Mononuclear cell (primary cell): ENCODE measurements around the gene ZSCAN10. TPM values are rescaled to one million over a fixed set of nuclear protein-coding genes. Genes with fewer than 3 reads are reported as not detected.

Experiments
- H3K27me3 ChIP-seq: 2 replicates; pipeline ENCODE4 v1.6.0; 2011; ENCODE audit warnings: low read length, control low read depth; ENCODE audit not compliant: insufficient read depth
- H3K4me1 ChIP-seq: 2 replicates; pipeline ENCODE4 v1.5.1; 2011; ENCODE audit warnings: mild to moderate bottlenecking, low read length, control low read depth; ENCODE audit not compliant: insufficient read depth
- H3K4me3 ChIP-seq: 2 replicates; pipeline ENCODE4 v1.5.1; 2011; ENCODE audit warnings: mild to moderate bottlenecking, low read length, moderate library complexity
- H3K9me3 ChIP-seq: 2 replicates; pipeline ENCODE4 v1.5.1; 2011; ENCODE audit warnings: low read depth, mild to moderate bottlenecking, control low read depth, low read length
- total RNA-seq: library from RNA; depleted of rRNA; stranded (reverse); fragments of >200 nt; gene quantifications from one replicate; pipeline ENCODE4 v1.2.3, GENCODE V29; 2012

ZSCAN10 gene
- under 0.01 TPM for total RNA-seq

DNA sequence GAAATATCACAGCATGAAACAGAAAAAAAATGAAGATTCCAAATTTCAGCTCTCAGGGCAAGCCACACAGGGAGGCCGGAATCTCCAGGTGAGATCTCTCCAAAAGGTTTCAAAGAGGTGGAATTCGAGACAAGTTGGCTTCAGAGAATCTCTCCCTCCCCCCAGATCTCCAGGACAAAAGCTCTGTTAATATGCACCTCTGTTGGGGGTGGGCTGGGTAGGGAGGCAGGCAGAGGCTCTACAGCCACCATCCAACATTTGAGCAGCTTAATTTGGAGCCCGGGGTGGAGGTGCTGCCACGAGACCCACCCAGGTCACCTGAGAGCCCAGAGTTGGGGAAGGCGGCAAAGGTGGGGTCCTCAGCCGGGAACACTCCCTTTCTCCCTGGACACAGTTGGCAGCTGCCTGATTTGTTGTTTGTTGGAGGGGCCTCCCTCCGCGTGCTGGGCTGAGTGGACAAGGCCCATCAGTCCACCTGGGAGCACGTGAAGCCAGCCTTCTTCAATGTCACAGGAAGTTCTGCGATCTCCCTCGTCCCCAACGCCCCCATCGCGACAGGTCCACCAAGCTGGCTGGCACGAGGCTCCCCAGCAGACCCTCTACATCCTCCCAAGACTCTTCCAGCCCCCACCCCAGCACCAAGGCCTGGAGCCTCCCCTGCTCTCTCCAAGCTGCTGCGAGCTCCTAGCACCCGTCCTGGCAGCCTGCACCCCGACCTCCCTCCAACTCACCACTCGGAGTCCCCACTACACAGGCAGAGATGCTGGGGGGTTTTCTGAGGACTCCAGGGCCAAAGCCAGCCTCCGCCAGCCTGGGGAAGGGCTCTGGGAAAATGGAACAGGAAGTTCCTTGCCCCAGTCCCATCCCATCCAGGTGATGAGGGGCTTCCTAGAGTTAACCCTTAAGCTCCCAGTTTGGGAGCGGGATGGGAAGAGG is at the start of gene ZSCAN10:
Gene ZSCAN10 (minus strand): TSS at position 836 of the 936 bp plus-strand sequence. CDS start 6,357 bp downstream, outside the sequence.
- H3K4me1 ChIP-seq = peaks cover 64% of the 10 kb centered on the region
- H3K9me3 ChIP-seq = no peaks in the 10 kb centered on the region
- H3K27me3 ChIP-seq = no peaks in the 10 kb centered on the region
- H3K4me3 ChIP-seq = peak within 1 kb of the TSS; percentile 1

DNA sequence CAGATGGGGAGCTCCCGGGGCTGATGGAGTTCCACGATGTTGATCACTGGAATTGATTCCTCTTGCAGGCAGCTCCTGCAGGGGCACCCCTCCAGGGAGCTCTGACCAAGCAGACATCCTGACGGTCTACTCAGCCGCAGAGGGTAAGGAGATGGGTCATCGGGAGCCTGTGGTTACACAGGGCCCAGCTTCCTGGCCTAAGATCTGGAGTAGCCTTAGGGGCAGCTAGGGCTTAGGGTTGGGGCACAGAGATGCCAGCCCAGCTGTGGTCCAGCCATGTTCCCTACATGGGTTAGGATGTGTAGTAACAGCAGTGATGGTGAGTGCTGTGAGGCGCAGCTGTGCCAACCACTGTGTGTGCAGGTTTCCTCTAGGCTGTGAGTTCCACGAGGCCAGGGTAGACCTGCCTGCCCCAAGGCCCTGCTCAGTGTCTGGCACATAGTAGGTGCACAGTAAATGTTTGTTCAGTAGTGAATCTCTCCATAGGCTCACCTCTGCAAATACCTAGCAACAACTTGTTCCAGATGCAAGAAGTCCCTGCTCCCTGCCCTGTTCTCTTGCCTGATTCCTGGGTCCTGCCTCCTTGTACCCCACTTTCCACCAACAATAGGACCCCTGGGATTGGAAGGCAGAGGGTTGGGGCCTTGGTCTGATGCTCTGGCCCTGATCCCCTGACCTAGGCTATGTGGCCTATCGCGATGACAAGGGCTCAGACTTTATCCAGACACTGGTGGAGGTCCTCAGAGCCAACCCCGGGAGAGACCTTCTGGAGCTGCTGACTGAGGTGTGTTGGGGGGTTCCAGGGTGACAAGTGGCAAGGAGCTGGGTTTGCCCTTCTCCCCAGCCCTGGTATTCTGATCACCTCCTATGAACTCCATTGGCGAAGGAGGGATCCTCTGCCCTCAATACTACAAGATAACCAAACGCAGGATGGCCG is 49.4 kb upstream of the ZSCAN10 start:
- no peak overlapping the region for H3K4me3 ChIP-seq

DNA sequence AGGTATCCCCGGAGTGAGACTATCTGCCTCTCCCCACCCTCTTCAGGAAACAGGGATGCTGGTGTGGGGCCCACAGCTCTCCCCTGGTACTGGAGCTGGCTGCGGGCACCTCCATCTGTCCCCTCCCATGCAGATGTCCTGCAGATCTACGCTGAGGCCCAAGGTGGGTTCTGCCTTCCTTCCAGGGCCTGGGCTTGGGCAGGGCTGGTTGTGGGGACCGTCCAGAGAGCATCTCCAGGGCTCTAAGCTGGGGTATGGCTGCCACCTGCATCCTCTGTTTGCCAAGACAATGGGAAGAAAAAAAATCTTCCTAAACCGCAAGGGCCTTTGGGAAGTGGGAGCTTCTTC is 48.6 kb upstream of the ZSCAN10 start:
- H3K9me3 ChIP-seq = no peaks in the 10 kb centered on the region
- no peaks in the 10 kb centered on the region for H3K27me3 ChIP-seq
- H3K4me3 ChIP-seq = no peak overlapping the region
- peaks cover 34% of the 10 kb centered on the region for H3K4me1 ChIP-seq

More for the DNA sequence above, 49.4 kb upstream of the ZSCAN10 start:
- Histone ChIP-seq H3K9me3 (no peaks in the 10 kb centered on the region), H3K4me1 (peaks cover 34% of the 10 kb centered on the region), H3K27me3 (no peaks in the 10 kb centered on the region)

DNA sequence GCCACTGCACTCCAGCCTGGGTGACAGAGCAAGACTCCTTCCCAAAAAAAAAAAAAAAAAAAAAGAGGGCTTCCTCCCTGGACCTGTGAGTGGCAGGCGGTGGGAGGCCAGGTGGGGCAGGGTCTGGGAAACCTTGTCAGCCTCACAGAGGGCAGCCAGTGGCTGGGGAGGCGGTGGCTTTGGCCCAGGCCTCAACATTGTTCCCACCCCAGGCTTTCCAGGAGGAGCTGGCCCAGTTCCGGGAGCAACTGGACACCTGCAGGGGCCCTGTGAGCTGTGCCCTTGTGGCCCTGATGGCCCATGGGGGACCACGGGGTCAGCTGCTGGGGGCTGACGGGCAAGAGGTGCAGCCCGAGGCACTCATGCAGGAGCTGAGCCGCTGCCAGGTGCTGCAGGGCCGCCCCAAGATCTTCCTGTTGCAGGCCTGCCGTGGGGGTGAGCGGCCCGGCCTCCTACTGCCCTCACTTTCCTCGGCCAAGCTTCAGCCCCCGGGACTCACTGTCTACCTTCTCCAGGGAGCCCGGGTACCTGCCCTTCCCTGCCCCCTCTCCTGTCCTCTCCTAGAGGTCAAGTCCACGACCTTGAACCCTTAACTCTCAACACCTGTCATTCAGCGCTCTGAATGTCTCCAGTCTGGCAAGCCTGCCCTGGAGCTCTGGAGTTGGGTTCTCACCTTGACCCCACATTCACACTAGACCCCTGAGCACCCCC is 48.1 kb upstream of the ZSCAN10 start:
- peaks cover 29% of the 10 kb centered on the region for H3K4me1 ChIP-seq
- H3K9me3 ChIP-seq = no peaks in the 10 kb centered on the region
- no peaks in the 10 kb centered on the region for H3K27me3 ChIP-seq
- H3K4me3 ChIP-seq = no peak overlapping the region

DNA sequence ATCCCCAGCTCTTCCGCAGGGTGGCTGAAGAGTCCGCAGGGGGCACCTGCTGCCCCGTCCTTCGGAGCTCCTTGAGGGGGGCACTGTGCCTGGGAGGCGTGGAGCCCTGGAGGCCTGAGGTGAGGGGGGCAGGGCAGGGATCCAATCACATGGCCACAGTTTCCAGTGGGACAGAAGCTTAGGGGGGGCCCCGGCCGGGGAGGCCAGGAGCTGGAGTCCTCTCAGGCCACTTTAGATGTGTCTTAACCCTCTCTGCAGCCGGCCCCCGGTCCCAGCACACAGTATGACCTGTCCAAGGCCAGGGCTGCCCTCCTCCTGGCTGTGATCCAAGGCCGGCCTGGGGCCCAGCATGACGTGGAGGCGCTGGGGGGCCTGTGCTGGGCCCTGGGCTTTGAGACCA is 46.6 kb upstream of the ZSCAN10 start:
- no peaks in the 10 kb centered on the region for H3K9me3 ChIP-seq
- peaks cover 15% of the 10 kb centered on the region for H3K4me1 ChIP-seq
- H3K27me3 ChIP-seq = no peaks in the 10 kb centered on the region
- H3K4me3 ChIP-seq = no peak overlapping the region

DNA sequence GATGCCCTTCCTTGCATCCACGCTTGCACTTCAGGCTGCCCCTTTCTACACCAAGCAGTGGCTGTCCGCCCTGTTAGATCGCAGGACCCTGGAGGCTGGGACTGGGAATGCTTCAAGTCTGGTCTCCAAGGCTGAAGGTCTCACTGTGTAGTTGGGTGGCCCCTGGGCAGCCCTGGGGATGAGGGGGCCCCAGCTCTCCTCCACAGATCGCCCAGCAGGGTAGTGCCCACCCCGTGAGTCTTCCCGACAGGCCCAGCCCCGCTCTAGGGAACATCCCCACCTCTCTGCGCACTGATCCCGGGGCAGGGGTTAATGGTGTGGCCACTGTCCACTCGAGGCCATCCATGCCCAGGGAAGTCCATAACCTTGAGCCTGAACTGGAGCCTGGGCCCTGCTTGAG is 46.1 kb upstream of the ZSCAN10 start:
- Histone ChIP-seq H3K27me3 (no peaks in the 10 kb centered on the region), H3K4me1 (peaks cover 10% of the 10 kb centered on the region), H3K9me3 (no peaks in the 10 kb centered on the region), H3K4me3 (no peak overlapping the region)

DNA sequence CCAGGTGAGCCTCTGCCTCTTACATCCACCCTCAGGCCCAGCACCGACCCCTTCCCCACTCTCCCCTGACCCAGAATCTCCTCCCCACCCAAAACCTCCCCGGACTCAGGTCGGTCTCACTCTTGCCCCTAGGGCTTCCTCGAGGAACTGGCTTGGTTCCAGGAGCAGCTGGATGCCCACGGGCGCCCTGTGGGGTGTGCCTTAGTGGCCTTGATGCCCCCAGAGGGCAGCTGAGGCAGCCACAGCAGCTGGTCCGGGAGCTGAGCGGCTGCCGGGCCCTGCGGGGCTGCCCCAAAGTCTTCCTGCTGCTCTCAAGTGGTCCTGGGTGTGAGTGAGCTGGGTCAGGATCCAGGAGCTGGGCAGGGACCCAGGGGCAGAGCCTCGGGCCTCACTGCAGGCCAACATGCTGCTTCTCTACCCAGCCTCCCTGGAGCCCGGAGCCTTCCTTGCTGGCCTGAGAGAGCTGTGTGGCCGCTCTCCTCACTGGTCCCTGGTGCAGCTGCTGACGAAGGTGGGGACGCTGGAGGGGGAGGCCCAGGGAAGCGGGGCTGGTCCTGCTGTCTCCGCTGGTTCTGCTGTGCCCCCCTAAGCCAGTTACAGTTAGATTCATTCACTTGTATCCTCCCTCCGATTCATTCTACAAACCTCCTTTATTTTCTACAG is 45.4 kb upstream of the ZSCAN10 start:
- H3K9me3 ChIP-seq = no peaks in the 10 kb centered on the region
- no peak overlapping the region for H3K4me3 ChIP-seq
- H3K27me3 ChIP-seq = no peaks in the 10 kb centered on the region
- peaks cover 3% of the 10 kb centered on the region for H3K4me1 ChIP-seq

DNA sequence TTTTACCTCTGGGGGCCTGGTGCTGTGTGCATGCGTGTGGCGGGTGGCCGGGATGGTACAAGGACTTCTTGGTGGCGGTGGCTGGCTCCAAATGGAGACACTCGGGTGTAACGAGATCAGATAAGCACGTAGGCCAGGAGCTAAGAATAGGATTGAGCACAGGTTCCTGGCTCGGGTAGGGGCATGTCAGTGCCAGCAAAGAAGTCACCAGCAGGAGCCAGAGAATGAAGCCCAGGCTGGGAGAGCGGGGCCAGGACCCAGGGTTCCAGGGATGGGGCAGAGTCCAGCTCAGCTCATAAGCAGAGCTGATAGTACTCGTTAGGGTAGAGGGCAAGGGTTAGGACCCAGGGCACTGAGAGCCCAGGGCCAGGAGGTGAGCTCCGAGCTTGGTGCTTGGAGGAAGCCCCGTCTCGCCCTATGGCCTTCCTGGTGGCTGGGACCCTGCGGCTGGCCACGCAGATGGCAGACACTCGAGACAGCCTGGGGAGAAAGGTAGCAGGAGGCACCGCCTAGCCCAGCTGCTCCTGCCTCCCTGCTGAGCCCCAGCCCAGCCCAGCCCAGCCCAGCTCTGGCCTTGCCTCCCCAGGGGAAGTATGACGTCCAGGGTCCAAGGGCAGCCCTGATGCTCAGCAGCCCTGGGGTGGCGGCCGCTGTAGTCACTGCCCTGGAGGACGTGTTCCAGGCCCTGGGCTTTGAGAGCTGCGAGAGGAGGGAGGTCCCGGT is 44.7 kb upstream of the ZSCAN10 start:
- Histone ChIP-seq H3K9me3 (no peaks in the 10 kb centered on the region), H3K4me1 (no peaks in the 10 kb centered on the region), H3K27me3 (no peaks in the 10 kb centered on the region), H3K4me3 (no peak overlapping the region)

DNA sequence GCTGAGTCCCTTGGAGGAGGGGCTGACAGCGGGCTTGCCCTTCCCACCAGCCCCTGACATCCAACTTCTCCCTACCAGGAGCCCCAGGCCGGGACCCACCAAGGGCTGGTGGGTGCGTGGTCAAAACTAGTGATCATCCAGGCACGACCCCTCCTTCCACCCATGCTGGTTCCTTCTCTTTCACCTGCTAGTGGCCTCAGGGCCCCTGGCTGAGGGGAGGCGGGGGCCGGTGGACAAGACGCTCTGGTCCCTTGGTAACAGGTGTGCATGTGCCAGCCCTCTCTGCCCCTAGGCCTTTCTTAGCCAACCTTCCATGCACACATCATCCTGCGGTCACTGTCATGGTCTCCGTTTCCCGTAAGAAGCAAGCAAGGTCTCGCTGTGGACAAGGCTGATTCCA is 44.1 kb upstream of the ZSCAN10 start:
- Histone ChIP-seq H3K9me3 (no peaks in the 10 kb centered on the region), H3K4me1 (no peaks in the 10 kb centered on the region), H3K27me3 (no peaks in the 10 kb centered on the region), H3K4me3 (no peak overlapping the region)

DNA sequence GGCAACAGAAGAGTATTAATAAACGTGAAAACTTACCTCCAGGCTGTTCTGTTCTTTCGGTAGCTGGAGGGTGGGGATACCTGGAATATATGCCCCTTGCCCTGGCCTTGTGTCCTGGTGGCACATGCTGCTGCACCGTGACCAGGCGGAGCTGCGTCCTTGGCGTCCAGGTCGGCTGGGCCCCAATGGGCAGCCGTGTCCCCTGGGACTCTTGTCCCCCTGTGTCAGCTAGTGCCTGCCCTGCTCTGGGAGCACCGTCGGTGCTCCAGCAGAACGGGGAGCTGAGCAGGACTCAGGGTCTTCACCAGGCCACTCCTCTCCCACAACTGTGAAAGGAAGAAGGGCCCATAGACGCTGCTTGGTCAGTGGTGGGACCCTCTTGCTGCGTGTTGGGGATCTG is 43.7 kb upstream of the ZSCAN10 start:
- Histone ChIP-seq H3K9me3 (no peaks in the 10 kb centered on the region), H3K27me3 (no peaks in the 10 kb centered on the region), H3K4me1 (no peaks in the 10 kb centered on the region), H3K4me3 (no peak overlapping the region)

DNA sequence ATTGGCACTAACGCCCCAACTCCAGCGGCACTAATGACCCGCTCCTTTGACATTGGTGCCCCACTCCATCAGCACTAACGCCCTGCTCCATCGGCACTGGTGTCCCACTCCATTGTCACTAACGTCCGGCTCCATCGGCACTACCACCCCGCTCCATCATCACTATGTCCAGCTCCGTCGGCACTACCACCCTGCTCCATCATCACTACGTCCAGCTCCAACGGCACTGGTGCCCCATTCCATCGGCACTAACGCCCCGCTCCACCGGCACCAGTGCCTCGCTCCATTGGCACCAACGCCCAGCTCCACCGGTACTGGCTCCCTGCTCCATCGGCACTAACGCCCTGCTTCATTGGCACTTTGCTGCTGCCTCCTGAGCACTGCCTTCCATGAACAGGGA is 43.2 kb upstream of the ZSCAN10 start:
- Histone ChIP-seq H3K4me3 (no peak overlapping the region), H3K4me1 (no peaks in the 10 kb centered on the region), H3K27me3 (no peaks in the 10 kb centered on the region), H3K9me3 (no peaks in the 10 kb centered on the region)

DNA sequence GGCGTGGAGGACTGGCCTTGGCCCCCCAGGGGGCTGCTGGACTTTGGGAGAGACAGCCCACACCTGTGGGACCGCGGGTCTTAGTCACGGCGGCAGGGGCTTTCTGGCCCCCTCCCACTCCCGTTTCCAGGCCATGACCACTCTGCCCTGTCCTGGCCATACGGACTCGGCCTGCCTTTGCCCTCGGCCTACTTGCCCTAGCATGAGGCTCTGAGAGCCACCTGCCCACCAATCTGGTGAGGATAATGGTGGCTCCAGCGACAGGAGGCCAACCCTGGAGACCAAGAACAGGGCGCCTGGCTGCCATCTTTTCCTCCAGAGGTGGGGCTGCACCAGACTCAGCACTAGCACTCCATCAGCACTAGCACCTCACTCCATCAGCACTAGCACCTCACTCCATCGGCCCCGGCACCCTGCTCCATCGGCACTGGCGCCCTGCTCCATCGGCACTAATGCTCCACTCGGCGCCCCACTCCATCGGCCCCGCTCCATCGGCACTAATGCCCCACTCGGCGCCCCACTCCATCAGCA is 42.8 kb upstream of the ZSCAN10 start:
- Histone ChIP-seq H3K27me3 (no peaks in the 10 kb centered on the region), H3K4me3 (no peak overlapping the region), H3K9me3 (no peaks in the 10 kb centered on the region), H3K4me1 (no peaks in the 10 kb centered on the region)

DNA sequence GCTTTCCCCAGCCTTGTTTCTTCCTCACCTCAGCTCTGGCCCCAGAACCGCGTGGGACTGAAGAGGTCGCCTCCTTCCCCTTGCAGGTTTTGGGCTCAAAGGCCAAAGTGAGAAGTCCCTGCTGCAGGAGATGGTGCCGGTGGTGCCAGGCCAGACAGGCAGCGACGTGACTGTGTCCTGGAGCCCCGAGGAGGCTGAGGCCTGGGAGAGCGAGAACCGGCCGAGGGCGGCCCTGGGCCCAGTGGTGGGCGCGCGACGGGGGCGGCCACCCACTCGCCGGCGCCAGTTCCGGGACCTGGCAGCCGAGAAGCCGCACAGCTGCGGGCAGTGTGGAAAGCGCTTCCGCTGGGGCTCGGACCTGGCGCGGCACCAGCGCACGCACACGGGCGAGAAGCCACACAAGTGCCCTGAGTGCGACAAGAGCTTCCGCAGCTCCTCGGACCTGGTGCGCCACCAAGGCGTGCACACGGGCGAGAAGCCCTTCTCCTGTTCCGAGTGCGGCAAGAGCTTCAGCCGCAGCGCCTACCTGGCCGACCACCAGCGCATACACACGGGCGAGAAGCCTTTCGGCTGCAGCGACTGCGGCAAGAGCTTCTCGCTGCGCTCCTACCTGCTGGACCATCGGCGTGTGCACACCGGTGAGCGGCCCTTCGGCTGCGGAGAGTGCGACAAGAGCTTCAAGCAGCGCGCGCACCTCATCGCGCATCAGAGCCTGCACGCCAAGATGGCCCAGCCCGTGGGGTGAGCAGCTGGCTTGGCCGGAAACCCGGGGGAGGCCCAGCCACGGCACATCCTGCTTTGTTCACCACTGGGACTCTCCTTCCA is 41.7 kb upstream of the ZSCAN10 start:
- Histone ChIP-seq H3K27me3 (no peaks in the 10 kb centered on the region), H3K4me3 (no peak overlapping the region), H3K9me3 (no peaks in the 10 kb centered on the region), H3K4me1 (peaks cover 4% of the 10 kb centered on the region)
